ENCODE measurements around the gene SMYD3.

SMYD3 gene

GRCh38 chr1:246182149-246182851 lies 324.8 kb downstream of the SMYD3 start:
- TF ChIP-seq, protein P1, sequence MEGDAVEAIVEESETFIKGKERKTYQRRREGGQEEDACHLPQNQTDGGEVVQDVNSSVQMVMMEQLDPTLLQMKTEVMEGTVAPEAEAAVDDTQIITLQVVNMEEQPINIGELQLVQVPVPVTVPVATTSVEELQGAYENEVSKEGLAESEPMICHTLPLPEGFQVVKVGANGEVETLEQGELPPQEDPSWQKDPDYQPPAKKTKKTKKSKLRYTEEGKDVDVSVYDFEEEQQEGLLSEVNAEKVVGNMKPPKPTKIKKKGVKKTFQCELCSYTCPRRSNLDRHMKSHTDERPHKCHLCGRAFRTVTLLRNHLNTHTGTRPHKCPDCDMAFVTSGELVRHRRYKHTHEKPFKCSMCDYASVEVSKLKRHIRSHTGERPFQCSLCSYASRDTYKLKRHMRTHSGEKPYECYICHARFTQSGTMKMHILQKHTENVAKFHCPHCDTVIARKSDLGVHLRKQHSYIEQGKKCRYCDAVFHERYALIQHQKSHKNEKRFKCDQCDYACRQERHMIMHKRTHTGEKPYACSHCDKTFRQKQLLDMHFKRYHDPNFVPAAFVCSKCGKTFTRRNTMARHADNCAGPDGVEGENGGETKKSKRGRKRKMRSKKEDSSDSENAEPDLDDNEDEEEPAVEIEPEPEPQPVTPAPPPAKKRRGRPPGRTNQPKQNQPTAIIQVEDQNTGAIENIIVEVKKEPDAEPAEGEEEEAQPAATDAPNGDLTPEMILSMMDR (conservative IDR thresholded peaks at IDR 0.05; ENCODE audit: low read depth, low read length) = no peak
- no peak for DNase-seq (ENCODE audit: low read depth)
- no peak overlapping the region for H3K4me3 ChIP-seq (ENCODE audit: low read length)

DNA sequence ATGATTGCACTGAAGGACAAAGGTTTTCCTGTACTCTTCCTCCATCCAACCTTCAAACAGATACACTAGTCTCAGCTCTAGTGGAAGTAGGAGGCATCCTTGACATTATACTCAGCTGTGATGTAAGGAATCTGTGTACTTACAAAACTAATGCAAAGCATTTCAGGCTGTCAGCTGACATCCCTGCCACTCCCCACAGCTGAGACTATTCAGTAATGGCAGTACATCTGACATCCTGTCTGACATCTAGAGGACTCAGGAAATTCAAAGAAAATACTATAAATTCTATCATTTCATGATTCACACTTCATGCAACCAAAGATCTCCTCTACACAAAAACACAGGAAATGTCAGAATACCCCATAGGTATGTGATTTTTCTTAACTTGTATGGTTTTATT lies 325.8 kb downstream of the SMYD3 start:
- TF ChIP-seq, protein P1 (conservative IDR thresholded peaks at IDR 0.05; ENCODE audit: low read depth, low read length) = no peak
- no peak overlapping the region for H3K4me3 ChIP-seq (ENCODE audit: low read length)
- no peak for DNase-seq (ENCODE audit: low read depth)

DNA sequence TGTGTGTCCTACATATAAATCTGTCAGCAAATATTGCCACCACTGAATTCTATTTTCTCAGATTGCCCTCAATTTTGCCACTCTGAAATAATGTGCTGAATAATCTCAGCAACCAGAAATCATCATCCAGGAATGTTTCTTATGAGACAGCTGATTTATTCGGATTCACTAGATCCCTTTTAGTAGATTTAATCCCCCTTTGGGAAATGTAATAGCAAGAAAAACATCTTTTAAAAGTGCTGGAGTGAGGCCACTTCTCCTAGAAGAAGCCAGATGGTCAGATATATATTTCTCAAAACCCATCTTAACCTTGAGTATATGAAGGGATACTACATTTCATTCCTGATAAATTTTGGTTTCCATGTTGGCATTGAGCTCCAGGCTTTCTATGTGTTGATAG lies 327.7 kb downstream of the SMYD3 start:
- no peak for DNase-seq (ENCODE audit: low read depth)
- H3K4me3 ChIP-seq (ENCODE audit: low read length) = no peak overlapping the region
- TF ChIP-seq, protein P1 (conservative IDR thresholded peaks at IDR 0.05; ENCODE audit: low read depth, low read length) = no peak

GRCh38 chr1:246178717-246179311 lies 328.3 kb downstream of the SMYD3 start:
- H3K4me3 ChIP-seq (ENCODE audit: low read length) = no peak overlapping the region
- TF ChIP-seq, protein P1 (conservative IDR thresholded peaks at IDR 0.05; ENCODE audit: low read depth, low read length) = no peak
- DNase-seq (ENCODE audit: low read depth) = no peak

DNA sequence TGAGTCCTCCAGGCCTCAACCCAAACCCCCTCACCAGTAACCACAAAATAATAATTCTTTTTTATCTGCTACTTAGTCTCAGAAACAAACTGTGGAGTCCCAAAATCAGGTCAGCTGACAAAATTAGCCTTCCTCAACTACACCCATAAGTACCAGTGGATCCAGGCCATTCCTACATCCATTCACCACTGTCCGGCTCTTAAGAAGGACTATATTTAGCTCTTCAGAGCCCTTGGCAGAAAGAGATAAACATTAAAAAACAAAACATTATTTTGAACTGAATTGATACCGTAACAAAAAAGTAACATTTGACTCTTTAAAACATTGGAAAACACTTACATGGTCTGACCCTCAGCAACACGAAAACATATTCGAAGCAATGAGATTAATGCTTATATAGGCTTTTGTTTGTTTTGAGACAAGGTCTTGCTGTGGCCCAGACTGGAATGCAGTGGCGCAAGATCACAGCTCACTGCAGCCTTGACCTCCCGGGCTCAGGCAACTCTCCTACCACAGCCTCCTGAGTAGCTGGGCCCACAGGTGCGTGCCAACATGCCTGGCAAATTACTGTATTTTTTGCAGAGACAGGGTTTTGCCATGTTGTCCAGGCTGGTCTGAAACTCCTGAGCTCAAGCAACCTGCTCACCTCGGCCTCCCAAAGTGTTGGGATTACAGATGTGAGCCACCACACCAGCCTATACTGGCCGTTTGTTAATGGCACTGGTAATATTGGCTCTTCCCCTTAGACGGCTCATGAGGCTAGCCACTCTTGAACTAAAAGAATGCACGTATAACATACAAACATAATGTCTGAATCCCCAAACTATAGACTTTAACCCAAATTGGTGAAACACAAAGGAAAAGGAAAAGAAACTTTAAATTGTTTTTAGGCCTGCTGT lies 330.7 kb downstream of the SMYD3 start:
- no peak overlapping the region for H3K4me3 ChIP-seq (ENCODE audit: low read length)
- no peak for DNase-seq (ENCODE audit: low read depth)
- TF ChIP-seq, protein P1 (conservative IDR thresholded peaks at IDR 0.05; ENCODE audit: low read depth, low read length) = no peak

- DNase-seq (ENCODE audit: low read depth) = no peak
- TF ChIP-seq, protein P1 (conservative IDR thresholded peaks at IDR 0.05; ENCODE audit: low read depth, low read length) = no peak
- H3K4me3 ChIP-seq (ENCODE audit: low read length) = no peak overlapping the region
These were observed 336.4 kb downstream of the SMYD3 start for GRCh38 chr1:246170574-246171261.
